HEK293T (cell line): ENCODE measurements around the gene AJM1.
"Not testable (repeated sequence)": the region's sequence is repeated elsewhere in the genome, so short reads cannot be mapped to it uniquely, and the experiment has no call there.

Experiments
- CTCF ChIA-PET: fragments of 350-600 bp; formaldehyde crosslinking; extraction: SDS; loops from one replicate; lab custom pipeline; 2021; ENCODE audit warnings: antibody characterized with exemption, inconsistent platforms; lab: Yijun Ruan, JAX
- POLR2A ChIA-PET: fragments of 350-600 bp; formaldehyde crosslinking; extraction: SDS; loops from one replicate; lab custom pipeline; 2020; ENCODE audit warnings: antibody characterized with exemption, inconsistent platforms; lab: Yijun Ruan, JAX
- DNase-seq: peaks from one replicate; pipeline ENCODE4 v3.0.0; 2012; ENCODE audit warnings: mixed read lengths; ENCODE audit errors: extremely low spot score
- ARNT ChIP-seq: fragments of 450-650 bp; IDR thresholded peaks from 2 replicates; pipeline ENCODE4 v1.6.1; 2017; ENCODE audit warnings: mild to moderate bottlenecking
- BHLHE40 ChIP-seq: fragments of 450-650 bp; IDR thresholded peaks from 2 replicates; pipeline ENCODE4 v1.6.1; 2016; ENCODE audit warnings: mild to moderate bottlenecking, moderate library complexity, borderline replicate concordance
- CTBP1 ChIP-seq: fragments of 450-650 bp; IDR thresholded peaks from 2 replicates; pipeline ENCODE4 v1.6.1; 2016; ENCODE audit warnings: borderline replicate concordance
- ELF4 ChIP-seq: fragments of 450-650 bp; IDR thresholded peaks from 2 replicates; pipeline ENCODE4 v1.6.1; 2017; ENCODE audit warnings: antibody characterized with exemption
- FOXA1 ChIP-seq: fragments of 450-650 bp; IDR thresholded peaks from 2 replicates; pipeline ENCODE4 v1.6.1; 2016; ENCODE audit warnings: mild to moderate bottlenecking
- FOXK2 ChIP-seq: fragments of 450-650 bp; IDR thresholded peaks from 2 replicates; pipeline ENCODE4 v1.6.1; 2016; ENCODE audit warnings: mild to moderate bottlenecking
- FOXM1 ChIP-seq: fragments of 450-650 bp; IDR thresholded peaks from 2 replicates; pipeline ENCODE4 v1.6.1; 2017; ENCODE audit warnings: mild to moderate bottlenecking, borderline replicate concordance
- HDGF ChIP-seq: fragments of 450-650 bp; IDR thresholded peaks from 2 replicates; pipeline ENCODE4 v1.6.1; 2017; ENCODE audit warnings: antibody characterized with exemption, borderline replicate concordance
- L3MBTL2 ChIP-seq: fragments of 450-650 bp; conservative IDR thresholded peaks from 2 replicates; pipeline ENCODE4 v1.6.1; 2016; ENCODE audit warnings: mild to moderate bottlenecking
- LEF1 ChIP-seq: fragments of 450-650 bp; IDR thresholded peaks from 2 replicates; pipeline ENCODE4 v1.6.1; 2017; ENCODE audit warnings: mild to moderate bottlenecking, borderline replicate concordance
- NFRKB ChIP-seq: fragments of 450-650 bp; IDR thresholded peaks from 2 replicates; pipeline ENCODE4 v1.6.1; 2016; ENCODE audit warnings: mild to moderate bottlenecking, moderate library complexity
- PKNOX1 ChIP-seq: fragments of 450-650 bp; IDR thresholded peaks from 2 replicates; pipeline ENCODE4 v1.6.1; 2016
- SP1 ChIP-seq: fragments of 450-650 bp; IDR thresholded peaks from 2 replicates; pipeline ENCODE4 v1.6.1; 2017
- SUZ12 ChIP-seq: fragments of 450-650 bp; IDR thresholded peaks from 2 replicates; pipeline ENCODE4 v1.6.1; 2016; ENCODE audit warnings: mild to moderate bottlenecking
- TARDBP ChIP-seq: fragments of 450-650 bp; IDR thresholded peaks from 2 replicates; pipeline ENCODE4 v1.6.1; 2016
- ZNF384 ChIP-seq: fragments of 450-650 bp; IDR thresholded peaks from 2 replicates; pipeline ENCODE4 v1.6.1; 2016

The AJM1 gene

GRCh38 chr9:136862849-136863622, 20.8 kb downstream of the AJM1 start:
- CTCF ChIA-PET: no interaction called here
- DNase-seq: no peak
- POLR2A ChIA-PET: interaction anchor here (0.8 kb wide), 1 partner anchor 57 kb away, joined by 3 read pairs; no protein-coding TSS in a partner anchor
- TF ChIP-seq BHLHE40 (no peak), L3MBTL2 (no peak), NFRKB (no peak), TARDBP (no peak), SUZ12 (no peak), SP1 (no peak), FOXK2 (no peak), ZNF384 (no peak), ELF4 (no peak), LEF1 (no peak), FOXA1 (no peak), PKNOX1 (no peak)

DNA sequence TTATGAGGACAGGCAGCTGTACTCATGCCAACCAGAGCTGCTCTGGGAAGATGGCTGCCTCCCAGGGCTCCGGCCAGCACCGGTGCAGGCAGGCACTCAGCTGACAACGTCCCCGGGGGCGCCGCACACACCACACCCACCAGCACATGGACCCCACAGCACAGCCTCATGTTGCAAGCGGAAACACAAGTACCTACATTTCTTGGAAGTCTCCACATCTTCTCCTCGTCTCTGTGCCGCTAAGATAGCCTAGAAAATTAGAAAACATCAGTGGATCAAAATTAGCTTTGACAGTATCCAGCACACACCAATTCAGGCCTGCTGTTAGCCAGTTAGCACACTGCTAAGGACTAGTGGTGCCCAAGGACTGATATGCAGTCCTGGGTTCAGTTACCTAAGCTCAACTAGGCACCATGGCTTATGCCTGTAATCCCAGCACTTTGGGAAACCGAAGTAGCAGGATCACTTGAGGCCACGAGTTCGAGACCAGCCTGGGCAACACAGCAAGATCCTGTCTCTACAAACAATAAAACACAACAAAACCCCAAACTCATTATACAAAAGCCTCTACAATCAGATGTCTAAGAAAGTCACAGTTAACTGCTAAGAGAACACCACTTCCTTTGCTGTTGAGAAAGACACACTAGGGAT, 21.5 kb downstream of the AJM1 start:
- TF ChIP-seq ARNT (no peak), FOXK2 (no peak), ZNF384 (no peak), L3MBTL2 (no peak), SP1 (no peak), HDGF (no peak), FOXA1 (no peak), TARDBP (no peak), SUZ12 (no peak), ELF4 (no peak), LEF1 (no peak), BHLHE40 (no peak), CTBP1 (no peak), NFRKB (no peak), FOXM1 (no peak), PKNOX1 (no peak)
- ChIA-PET POLR2A (no interaction called here), CTCF (no interaction called here)
- no peak for DNase-seq

GRCh38 chr9:136865041-136865767, 22.9 kb downstream of the AJM1 start:
- no peak for DNase-seq
- no peak for TF ChIP-seq FOXK2
- CTCF ChIA-PET: no interaction called here
- POLR2A ChIA-PET: interaction anchor here (1.4 kb wide), 1 partner anchor 13 kb away, joined by 3 read pairs; the partner anchor contains the start of gene MAMDC4

DNA sequence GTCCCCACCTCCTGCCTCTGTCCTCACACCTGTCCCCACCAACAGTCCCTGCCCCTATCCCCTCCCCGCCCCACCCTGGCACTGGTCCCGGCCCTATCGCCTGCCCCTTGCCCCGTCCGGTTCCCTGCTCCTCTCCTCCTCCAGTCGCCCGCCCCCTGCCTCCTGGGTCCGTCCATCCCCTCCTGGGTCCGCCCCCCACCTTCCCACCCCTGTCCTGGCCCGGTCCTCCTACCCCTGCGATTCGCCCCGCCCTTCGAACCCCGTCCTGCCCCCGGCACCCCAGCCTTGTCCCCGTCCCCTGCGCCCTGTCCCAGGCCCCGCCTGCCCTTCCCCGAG, 23.5 kb downstream of the AJM1 start:
- ChIA-PET CTCF (interaction anchor here (0.6 kb wide), 1 partner anchor 42 kb away, joined by 5 read pairs; no protein-coding TSS in a partner anchor), POLR2A (interaction anchor here (1.0 to 1.4 kb wide), 5 partner anchors 13 to 33 kb away, joined by 3 to 6 read pairs (median 3); partner anchors contain the start of genes MAMDC4 and TRAF2)
- TF ChIP-seq L3MBTL2 (no peak), CTBP1 (no peak), TARDBP (no peak), PKNOX1 (no peak), FOXA1 (no peak), SP1 (no peak), HDGF (no peak), FOXM1 (no peak), ZNF384 (no peak), LEF1 (no peak), ELF4 (no peak), NFRKB (no peak), SUZ12 (no peak), BHLHE40 (no peak)
- DNase-seq: no peak

DNA sequence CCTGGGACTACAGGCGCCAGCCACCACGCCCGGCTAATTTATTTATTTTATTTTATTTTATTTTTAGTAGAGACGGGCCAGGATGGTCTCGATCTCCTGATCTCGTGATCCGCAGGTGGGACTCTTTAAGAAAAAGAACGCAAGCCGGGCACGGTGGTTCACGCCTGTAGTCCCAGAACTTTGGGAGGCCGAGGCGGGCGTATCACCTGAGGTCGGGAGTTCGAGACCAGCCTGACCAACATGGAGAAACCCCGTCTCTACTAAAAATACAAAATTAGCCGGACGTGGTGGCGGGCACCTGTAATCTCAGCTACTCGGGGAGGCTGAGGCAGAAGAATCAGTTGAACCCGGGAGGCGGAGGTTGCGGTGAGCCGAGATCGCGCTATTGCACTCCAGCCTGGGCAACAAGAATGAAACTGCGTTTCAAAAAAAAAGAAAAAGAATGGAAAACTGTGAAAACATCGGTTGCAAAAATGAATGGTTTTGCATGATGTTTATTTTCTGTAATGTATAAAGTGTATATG, 24.7 kb downstream of the AJM1 start:
- CTCF ChIA-PET, DNase-seq: not testable (repeated sequence)
- POLR2A ChIA-PET: interaction anchor here (1.4 kb wide), 1 partner anchor 20 kb away, joined by 4 read pairs; the partner anchor contains the start of gene TRAF2

GRCh38 chr9:136867480-136867879, 25.2 kb downstream of the AJM1 start:
- CTCF ChIA-PET: no interaction called here
- POLR2A ChIA-PET: interaction anchor here (1.0 kb wide), 1 partner anchor 14 kb away, joined by 3 read pairs; no protein-coding TSS in a partner anchor
- no peak for DNase-seq
- no peak for TF ChIP-seq SUZ12
- TF ChIP-seq FOXK2: no peak
